ENCODE results near the gene DPPA5. TPM values are rescaled to one million over a fixed set of nuclear protein-coding genes. Genes with fewer than 3 reads are reported as not detected.
"Not testable (repeated sequence)": the region's sequence is repeated elsewhere in the genome, so short reads cannot be mapped to it uniquely, and the experiment has no call there.

Gene DPPA5
- total RNA-seq, 1 donor from 2014 or later = not detected

DNA sequence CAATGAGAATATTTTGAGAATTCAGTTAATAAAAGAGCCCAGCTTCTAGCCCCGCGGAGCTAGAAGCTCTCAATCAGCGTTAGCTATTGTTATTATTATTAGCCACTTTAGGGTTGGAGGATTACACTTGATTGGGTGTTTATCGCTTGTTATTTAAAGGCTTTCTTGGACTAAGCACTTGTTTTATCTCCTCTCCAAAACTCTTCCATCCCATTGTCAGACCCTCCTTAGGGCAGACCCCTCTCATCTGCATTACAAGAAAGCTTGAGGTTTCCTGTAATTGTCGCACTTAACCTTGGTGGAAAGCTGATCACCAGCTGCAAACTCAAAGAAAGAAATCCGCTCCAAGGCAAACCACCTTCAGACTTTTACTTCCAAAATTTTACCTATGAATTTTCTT lies 4.8 kb downstream of the DPPA5 start:
- H3K9me3 Mint-ChIP-seq = no peaks in the 10 kb centered on the region
- H3K4me3 Mint-ChIP-seq (ENCODE audit: low read depth) = no peak overlapping the region
- no peak overlapping the region for H3K27ac Mint-ChIP-seq
- intact Hi-C loops (cut with micrococcal nuclease) = no loop called here
- H3K36me3 Mint-ChIP-seq (ENCODE audit: low read depth) = no peaks in the 10 kb centered on the region
- no peaks in the 10 kb centered on the region for H3K4me1 Mint-ChIP-seq (ENCODE audit: low read depth)
- H3K27me3 Mint-ChIP-seq (ENCODE audit: low read depth) = peaks cover 39% of the 10 kb centered on the region
- DNase-seq (ENCODE audit: low spot score) = no peak

DNA sequence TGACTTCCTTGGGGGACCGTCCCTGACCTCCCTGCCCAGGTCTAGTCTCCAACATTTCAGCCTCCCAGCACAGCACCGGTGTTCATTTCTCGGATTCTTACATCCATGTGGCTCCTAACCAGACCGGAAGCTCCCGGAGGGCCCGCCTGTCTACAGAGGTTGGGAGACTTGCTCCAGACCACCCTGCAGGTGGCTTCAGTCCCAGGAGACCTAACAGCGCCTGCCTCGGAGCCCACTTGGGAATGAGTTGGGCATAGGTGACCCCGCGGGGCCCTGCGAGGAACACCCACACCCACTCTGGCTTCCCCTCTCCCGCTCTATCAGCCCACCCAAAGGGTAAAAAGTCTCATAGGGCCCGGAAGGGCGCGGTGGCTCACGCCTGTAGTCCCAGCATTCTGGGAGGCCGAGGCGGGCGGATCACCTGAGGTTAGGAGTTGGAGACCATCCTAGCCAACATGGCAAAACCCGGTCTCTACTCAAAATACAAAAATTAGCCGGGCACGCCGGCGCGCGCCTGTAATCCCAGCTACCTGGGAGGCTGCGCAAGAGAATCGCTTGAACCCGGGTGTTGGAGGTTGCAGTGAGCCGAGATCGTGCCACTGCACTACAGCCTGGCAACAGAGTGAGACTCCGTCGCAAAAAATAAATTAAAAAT lies 5.4 kb downstream of the DPPA5 start:
- H3K27ac Mint-ChIP-seq = no peak overlapping the region
- intact Hi-C loops (cut with micrococcal nuclease) = no loop called here

DNA sequence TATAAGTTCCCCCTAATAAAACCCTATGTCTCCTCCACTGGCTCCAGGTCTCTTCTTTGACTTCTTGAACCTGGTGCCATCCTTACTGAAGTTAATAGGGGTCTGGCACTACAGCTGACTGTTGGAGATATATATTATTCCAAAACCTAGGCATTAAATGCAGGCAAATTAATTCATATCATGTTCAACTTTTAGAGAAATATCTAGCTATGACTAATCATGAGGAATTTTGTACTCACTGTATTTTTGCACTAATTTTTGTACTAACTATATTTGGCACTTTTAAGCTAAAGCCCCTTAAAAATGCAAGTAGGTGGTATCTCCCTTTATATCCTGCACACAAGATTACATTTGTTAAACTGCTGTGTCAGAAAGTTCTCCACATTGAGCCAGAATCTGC lies 10.9 kb downstream of the DPPA5 start:
- no peak for DNase-seq (ENCODE audit: low spot score)
- H3K27me3 Mint-ChIP-seq (ENCODE audit: low read depth) = peaks cover 34% of the 10 kb centered on the region
- H3K27ac Mint-ChIP-seq = no peak overlapping the region
- H3K36me3 Mint-ChIP-seq (ENCODE audit: low read depth) = no peaks in the 10 kb centered on the region
- no peak overlapping the region for H3K4me3 Mint-ChIP-seq (ENCODE audit: low read depth)
- H3K4me1 Mint-ChIP-seq (ENCODE audit: low read depth) = no peaks in the 10 kb centered on the region
- intact Hi-C loops (cut with micrococcal nuclease) = no loop called here
- H3K9me3 Mint-ChIP-seq = no peaks in the 10 kb centered on the region

More for the DNA sequence above, 5.4 kb downstream of the DPPA5 start:
- DNase-seq (ENCODE audit: low spot score) = no peak
- peaks cover 41% of the 10 kb centered on the region for H3K27me3 Mint-ChIP-seq (ENCODE audit: low read depth)
- no peaks in the 10 kb centered on the region for H3K9me3 Mint-ChIP-seq
- H3K4me1 Mint-ChIP-seq (ENCODE audit: low read depth) = no peaks in the 10 kb centered on the region
- no peak overlapping the region for H3K4me3 Mint-ChIP-seq (ENCODE audit: low read depth)
- no peaks in the 10 kb centered on the region for H3K36me3 Mint-ChIP-seq (ENCODE audit: low read depth)

DNA sequence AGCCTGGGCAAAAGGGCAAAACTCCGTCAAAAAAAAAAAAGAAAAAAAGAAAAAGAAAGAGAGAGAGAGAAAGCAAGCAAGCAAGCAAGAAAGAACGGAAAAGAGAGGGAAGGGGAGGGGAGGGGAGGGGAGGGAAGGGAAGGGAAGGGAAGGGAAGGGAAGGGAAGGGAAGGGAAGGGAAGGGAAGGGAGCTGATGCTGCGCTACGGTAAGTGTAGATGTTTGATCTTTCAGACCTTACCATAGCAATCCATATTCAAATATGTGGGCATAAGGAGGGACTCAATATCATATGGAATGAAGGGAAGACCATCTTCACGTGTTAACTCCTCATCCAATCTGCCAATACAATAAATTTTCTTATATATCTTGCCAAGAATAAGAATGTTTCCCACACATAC lies 11.9 kb downstream of the DPPA5 start:
- intact Hi-C loops (cut with micrococcal nuclease) = no loop called here
- H3K27me3 Mint-ChIP-seq (ENCODE audit: low read depth) = peaks cover 28% of the 10 kb centered on the region
- no peaks in the 10 kb centered on the region for H3K9me3 Mint-ChIP-seq
- no peaks in the 10 kb centered on the region for H3K4me1 Mint-ChIP-seq (ENCODE audit: low read depth)
- H3K36me3 Mint-ChIP-seq (ENCODE audit: low read depth) = no peaks in the 10 kb centered on the region
- no peak overlapping the region for H3K27ac Mint-ChIP-seq
- DNase-seq (ENCODE audit: low spot score) = no peak
- H3K4me3 Mint-ChIP-seq (ENCODE audit: low read depth) = no peak overlapping the region

DNA sequence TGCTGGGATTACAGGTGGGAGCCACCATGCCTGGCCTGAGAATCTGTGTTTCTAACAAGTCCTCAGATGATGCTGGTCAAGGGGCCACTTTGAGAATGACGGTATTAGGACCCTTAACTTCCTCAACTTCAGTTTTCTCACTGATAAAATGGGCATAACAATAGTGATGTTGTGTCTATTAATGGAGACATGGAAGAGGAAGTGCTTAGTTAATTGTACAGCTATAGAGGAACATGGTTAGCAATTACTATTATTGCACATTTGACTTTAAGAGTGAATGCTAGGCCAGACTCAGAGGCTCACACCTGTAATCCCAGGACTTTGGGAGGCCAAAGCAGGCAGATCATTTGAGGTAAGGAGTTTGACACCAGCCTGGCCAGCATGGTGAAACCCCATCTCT lies 12.7 kb downstream of the DPPA5 start:
- Mint-ChIP-seq H3K9me3 (no peaks in the 10 kb centered on the region), H3K36me3 (ENCODE audit: low read depth) (no peaks in the 10 kb centered on the region), H3K27ac (no peak overlapping the region), H3K4me3 (ENCODE audit: low read depth) (no peak overlapping the region), H3K27me3 (ENCODE audit: low read depth) (peaks cover 22% of the 10 kb centered on the region), H3K4me1 (ENCODE audit: low read depth) (no peaks in the 10 kb centered on the region)
- DNase-seq (ENCODE audit: low spot score) = no peak
- intact Hi-C loops (cut with micrococcal nuclease) = no loop called here

DNA sequence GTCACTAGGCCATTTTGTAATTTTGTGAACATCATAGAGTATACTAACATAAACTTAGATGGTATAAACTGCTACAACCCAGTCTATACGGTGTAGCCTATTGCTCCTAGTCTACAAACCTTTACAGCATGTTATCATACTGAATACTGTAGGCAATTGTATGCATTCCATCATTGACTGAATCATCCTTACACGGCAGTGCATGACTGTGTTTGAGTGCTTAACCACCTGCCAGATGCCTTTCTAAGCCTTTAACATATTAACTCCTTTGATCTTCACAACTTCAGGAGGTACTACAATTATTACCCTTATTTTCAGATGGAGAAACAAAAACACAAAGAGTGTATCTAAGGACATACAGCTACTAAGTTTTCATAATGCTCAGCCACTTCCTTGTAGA lies 14.0 kb downstream of the DPPA5 start:
- intact Hi-C loops (cut with micrococcal nuclease) = no loop called here
- H3K27me3 Mint-ChIP-seq (ENCODE audit: low read depth) = peaks cover 22% of the 10 kb centered on the region
- H3K4me3 Mint-ChIP-seq (ENCODE audit: low read depth) = no peak overlapping the region
- H3K9me3 Mint-ChIP-seq = no peaks in the 10 kb centered on the region
- no peaks in the 10 kb centered on the region for H3K4me1 Mint-ChIP-seq (ENCODE audit: low read depth)
- H3K36me3 Mint-ChIP-seq (ENCODE audit: low read depth) = no peaks in the 10 kb centered on the region
- no peak overlapping the region for H3K27ac Mint-ChIP-seq
- no peak for DNase-seq (ENCODE audit: low spot score)

DNA sequence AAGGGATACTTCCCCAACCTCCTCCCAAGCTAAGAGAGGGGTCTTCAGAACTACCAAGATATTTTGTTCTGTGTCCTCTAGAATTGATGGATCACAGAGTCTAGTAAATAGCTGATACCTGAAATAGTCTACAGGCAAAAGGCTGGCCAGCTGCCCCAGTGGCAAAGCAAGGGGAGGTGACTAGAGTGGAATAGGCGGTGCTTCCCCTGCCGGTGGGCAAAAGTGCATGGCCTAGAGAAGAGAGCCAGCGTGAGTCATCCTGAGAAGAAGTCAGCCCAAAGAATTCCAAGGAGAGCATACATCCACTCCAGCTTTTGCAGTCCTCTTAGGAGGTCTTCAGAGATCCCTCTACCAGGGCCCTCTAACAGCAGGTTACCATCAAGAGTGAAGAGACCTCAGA lies 14.7 kb downstream of the DPPA5 start:
- H3K9me3 Mint-ChIP-seq = no peaks in the 10 kb centered on the region
- no peak for DNase-seq (ENCODE audit: low spot score)
- no peak overlapping the region for H3K4me3 Mint-ChIP-seq (ENCODE audit: low read depth)
- H3K27me3 Mint-ChIP-seq (ENCODE audit: low read depth) = peaks cover 21% of the 10 kb centered on the region
- H3K36me3 Mint-ChIP-seq (ENCODE audit: low read depth) = no peaks in the 10 kb centered on the region
- H3K4me1 Mint-ChIP-seq (ENCODE audit: low read depth) = no peaks in the 10 kb centered on the region
- no peak overlapping the region for H3K27ac Mint-ChIP-seq
- intact Hi-C loops (cut with micrococcal nuclease) = no loop called here

DNA sequence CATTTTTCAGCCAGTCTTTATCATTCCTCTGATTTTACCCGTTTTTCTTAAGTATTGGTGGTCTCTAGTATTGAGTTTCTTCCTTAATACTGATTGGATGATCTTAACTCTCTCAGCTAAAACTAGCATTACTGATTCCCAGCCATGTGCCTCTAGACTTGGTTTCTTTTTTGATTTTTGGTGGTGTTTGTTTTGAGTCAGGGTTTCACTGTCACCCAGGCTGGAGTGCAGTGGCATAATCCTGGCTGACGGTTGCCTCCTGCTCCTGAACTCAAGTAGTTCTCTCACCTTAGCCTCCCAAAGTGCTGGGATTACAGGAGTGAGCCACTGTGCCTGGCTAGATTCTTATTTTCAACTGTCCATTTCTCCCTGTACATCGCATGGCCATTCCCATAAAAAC lies 24.9 kb downstream of the DPPA5 start:
- Mint-ChIP-seq H3K27ac (no peak overlapping the region), H3K4me1 (ENCODE audit: low read depth) (peaks cover 7% of the 10 kb centered on the region), H3K36me3 (ENCODE audit: low read depth) (no peaks in the 10 kb centered on the region), H3K27me3 (ENCODE audit: low read depth) (peaks cover 35% of the 10 kb centered on the region), H3K9me3 (no peaks in the 10 kb centered on the region), H3K4me3 (ENCODE audit: low read depth) (no peak overlapping the region)
- no peak for DNase-seq (ENCODE audit: low spot score)
- intact Hi-C loops (cut with micrococcal nuclease) = loop anchor here (5.0 to 10.0 kb wide), 4 partner anchors 144 to 917 kb away; no protein-coding TSS in a partner anchor

DNA sequence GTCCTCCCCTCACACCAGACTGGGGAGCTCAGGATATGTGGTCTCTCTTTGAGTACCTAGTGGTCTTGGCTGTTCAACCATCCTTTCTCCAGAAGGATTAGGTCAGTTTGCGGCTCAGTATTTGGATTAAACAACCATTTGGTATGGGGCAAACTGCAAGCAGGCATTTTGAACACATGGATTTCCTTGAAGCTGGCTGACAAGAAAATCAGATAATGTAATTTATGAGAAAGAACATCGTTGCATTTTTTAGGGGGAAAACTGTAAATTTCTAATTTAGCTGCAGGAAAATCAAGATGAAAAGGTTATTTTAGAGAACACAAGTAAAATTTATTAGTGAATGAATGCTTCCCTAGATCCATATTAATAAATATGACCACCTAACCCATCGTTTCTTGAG lies 25.3 kb downstream of the DPPA5 start:
- peaks cover 7% of the 10 kb centered on the region for H3K4me1 Mint-ChIP-seq (ENCODE audit: low read depth)
- H3K36me3 Mint-ChIP-seq (ENCODE audit: low read depth) = no peaks in the 10 kb centered on the region
- DNase-seq (ENCODE audit: low spot score) = no peak
- H3K9me3 Mint-ChIP-seq = no peaks in the 10 kb centered on the region
- H3K4me3 Mint-ChIP-seq (ENCODE audit: low read depth) = no peak overlapping the region
- no peak overlapping the region for H3K27ac Mint-ChIP-seq
- intact Hi-C loops (cut with micrococcal nuclease) = loop anchor here (5.0 to 10.0 kb wide), 4 partner anchors 144 to 916 kb away; no protein-coding TSS in a partner anchor
- H3K27me3 Mint-ChIP-seq (ENCODE audit: low read depth) = peaks cover 35% of the 10 kb centered on the region

DNA sequence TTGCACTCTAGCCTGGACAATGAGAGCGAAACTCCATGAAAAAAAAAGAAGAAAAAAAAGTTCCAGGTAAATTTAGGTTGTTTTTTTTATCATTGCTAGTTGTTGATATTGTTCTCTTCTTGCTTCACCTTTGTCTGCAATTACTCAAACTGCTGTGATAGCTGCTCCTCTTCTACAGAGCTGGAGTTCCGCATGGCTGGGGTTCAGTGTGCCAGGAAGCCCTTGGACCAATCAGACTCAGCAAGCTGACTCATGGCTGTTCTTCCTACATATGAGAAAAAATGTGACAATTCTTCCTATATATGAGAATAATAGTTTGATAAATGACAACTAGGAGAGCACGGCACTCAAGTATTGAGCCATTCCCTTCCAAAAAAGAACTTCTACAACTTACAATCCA lies 28.4 kb downstream of the DPPA5 start:
- intact Hi-C loops (cut with micrococcal nuclease) = loop anchor here (1.0 to 10.0 kb wide), 5 partner anchors 40 to 913 kb away; no protein-coding TSS in a partner anchor
- Mint-ChIP-seq H3K4me3 (ENCODE audit: low read depth) (no peak overlapping the region), H3K4me1 (ENCODE audit: low read depth) (peaks cover 7% of the 10 kb centered on the region), H3K27me3 (ENCODE audit: low read depth) (peaks cover 16% of the 10 kb centered on the region), H3K27ac (no peak overlapping the region), H3K36me3 (ENCODE audit: low read depth) (no peaks in the 10 kb centered on the region), H3K9me3 (no peaks in the 10 kb centered on the region)
- DNase-seq (ENCODE audit: low spot score) = no peak

DNA sequence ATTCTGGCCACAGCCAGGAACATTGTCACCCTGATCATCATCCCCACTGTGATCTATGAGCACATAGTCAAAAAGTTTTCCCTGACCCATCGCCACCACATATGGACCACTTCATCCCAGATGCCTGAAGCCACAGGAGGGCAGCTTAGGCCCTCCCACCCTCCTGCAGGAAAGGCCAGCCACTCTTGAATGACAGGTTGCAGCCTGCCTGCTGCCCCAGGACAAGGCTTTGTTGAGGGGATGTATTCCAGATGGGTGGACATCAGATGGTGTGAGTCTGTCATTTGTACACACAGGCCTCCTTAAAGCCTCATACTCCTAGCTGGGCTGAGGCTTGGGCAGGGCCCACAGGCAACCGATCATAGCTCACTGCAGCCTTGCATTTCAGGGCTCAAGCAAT lies 30.8 kb downstream of the DPPA5 start:
- no peaks in the 10 kb centered on the region for H3K4me1 Mint-ChIP-seq (ENCODE audit: low read depth)
- DNase-seq (ENCODE audit: low spot score) = no peak
- no peak overlapping the region for H3K27ac Mint-ChIP-seq
- H3K9me3 Mint-ChIP-seq = peaks cover under 1% of the 10 kb centered on the region
- intact Hi-C loops (cut with micrococcal nuclease) = loop anchor here (10.0 kb wide), 2 partner anchors 139 to 709 kb away; no protein-coding TSS in a partner anchor
- H3K27me3 Mint-ChIP-seq (ENCODE audit: low read depth) = peaks cover 12% of the 10 kb centered on the region
- no peaks in the 10 kb centered on the region for H3K36me3 Mint-ChIP-seq (ENCODE audit: low read depth)
- no peak overlapping the region for H3K4me3 Mint-ChIP-seq (ENCODE audit: low read depth)

DNA sequence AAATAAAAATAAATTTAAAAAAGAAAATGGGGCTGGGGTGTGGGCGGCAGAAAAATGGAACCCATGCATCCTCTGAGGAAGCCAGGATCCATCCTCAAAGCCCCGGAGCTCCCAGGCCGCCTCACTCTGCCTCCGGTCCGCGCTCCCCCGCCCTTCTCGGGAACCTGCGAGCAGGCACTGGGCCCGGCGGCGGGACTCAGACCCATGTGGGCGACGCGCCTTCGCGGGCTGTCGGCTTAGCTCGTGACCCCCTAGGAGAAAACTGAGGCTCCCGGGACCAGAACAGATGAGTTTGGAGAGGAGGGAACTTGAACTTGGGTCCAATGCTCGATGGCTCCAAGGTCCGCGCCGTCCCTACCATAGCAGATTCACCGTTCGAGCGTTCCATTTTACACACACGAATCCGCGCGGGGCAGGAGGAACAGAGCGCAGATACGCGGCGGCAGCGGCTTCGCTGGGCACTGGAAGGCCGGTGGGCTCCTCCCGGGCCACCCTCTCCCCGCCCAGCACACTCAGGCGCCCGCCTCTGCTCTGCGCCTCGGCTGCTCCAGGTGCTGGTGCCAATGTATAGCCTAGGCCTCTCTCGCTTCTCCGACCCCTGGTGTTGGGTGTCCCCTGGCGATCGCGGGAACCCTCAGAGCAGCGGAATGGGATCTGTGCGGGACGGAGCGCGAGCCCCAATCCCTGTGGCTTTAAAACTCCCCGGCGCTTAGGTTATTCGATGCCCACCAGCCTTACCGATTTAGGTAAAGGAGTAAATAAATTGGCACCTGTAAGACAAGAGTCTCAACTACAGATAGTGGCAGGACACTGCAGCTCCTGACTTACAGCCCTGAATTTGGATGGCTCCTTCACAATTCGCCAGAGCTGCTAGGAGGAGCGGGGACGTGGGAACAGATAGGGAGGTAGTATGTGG lies 39.2 kb downstream of the DPPA5 start:
- Mint-ChIP-seq H3K9me3 (peaks cover 17% of the 10 kb centered on the region), H3K4me1 (ENCODE audit: low read depth) (peaks cover 10% of the 10 kb centered on the region), H3K36me3 (ENCODE audit: low read depth) (peaks cover 4% of the 10 kb centered on the region), H3K4me3 (ENCODE audit: low read depth) (no peak overlapping the region), H3K27me3 (ENCODE audit: low read depth) (peaks cover 66% of the 10 kb centered on the region), H3K27ac (no peak overlapping the region)
- intact Hi-C loops (cut with micrococcal nuclease) = no loop called here
- DNase-seq (ENCODE audit: low spot score) = no peak

DNA sequence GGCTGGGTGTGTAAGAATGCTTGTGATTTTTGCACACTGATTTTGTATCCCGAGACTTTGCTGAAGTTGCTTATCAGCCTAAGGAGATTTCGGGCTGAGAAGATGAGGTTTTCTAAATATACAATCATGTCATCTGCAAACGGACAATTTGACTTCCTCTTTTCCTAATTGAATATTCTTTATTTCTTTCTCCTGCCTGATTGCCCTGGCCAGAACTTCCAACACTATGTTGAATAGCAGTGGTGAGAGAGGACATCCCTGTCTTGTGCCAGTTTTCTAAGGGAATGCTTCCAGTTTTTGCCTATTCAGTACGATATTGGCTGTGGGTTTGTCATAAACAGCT lies 43.6 kb downstream of the DPPA5 start:
- H3K27me3 Mint-ChIP-seq (ENCODE audit: low read depth) = peaks cover 43% of the 10 kb centered on the region
- H3K4me3 Mint-ChIP-seq (ENCODE audit: low read depth) = peak overlapping the region; percentile 95
- not testable (repeated sequence) for DNase-seq (ENCODE audit: low spot score); H3K9me3 Mint-ChIP-seq
- H3K36me3 Mint-ChIP-seq (ENCODE audit: low read depth) = peaks cover 14% of the 10 kb centered on the region
- intact Hi-C loops (cut with micrococcal nuclease) = loop anchor here (2.0 kb wide), 1 partner anchor 48 kb away; the partner anchor contains the start of gene KHDC1
- peaks cover 26% of the 10 kb centered on the region for H3K4me1 Mint-ChIP-seq (ENCODE audit: low read depth)
- peak overlapping the region; percentile 79 for H3K27ac Mint-ChIP-seq
